Measurements from ENCODE around the gene TIMM44. TPM values are rescaled to one million over a fixed set of nuclear protein-coding genes. Genes with fewer than 3 reads are reported as not detected.

TIMM44 gene
- total RNA-seq, 1 donor from 2014 or later = 92.5 TPM

GRCh38 chr19:7908078-7908699 lies 35.3 kb downstream of the TIMM44 start:
- intact Hi-C loops (cut with micrococcal nuclease) = no loop called here
- POLR2A ChIA-PET = interaction anchor here (0.7 to 1.4 kb wide), 3 partner anchors 9 to 839 kb away, joined by 4 to 7 read pairs (median 4); partner anchors contain the start of gene SNAPC2

GRCh38 chr19:7907544-7907943 lies 35.9 kb downstream of the TIMM44 start:
- ATAC-seq (ENCODE audit: low read depth) (no peak), DNase-seq (no peak)
- Mint-ChIP-seq H3K36me3 (ENCODE audit: low read depth) (peaks cover 48% of the 10 kb centered on the region), H3K27me3 (no peaks in the 10 kb centered on the region), H3K9me3 (no peaks in the 10 kb centered on the region), H3K4me1 (peaks cover 31% of the 10 kb centered on the region), H3K27ac (no peak overlapping the region), H3K4me3 (no peak overlapping the region)
- CTCF ChIA-PET = no interaction called here
- TF ChIP-seq CTCF (IDR thresholded peaks at IDR 0.05) = no peak
- POLR2A ChIA-PET = interaction anchor here (0.7 to 1.5 kb wide), 3 partner anchors 10 to 839 kb away, joined by 4 to 7 read pairs (median 4); partner anchors contain the start of gene SNAPC2
- intact Hi-C loops (cut with micrococcal nuclease) = no loop called here

More at GRCh38 chr19:7908078-7908699, 35.3 kb downstream of the TIMM44 start:
- Mint-ChIP-seq H3K27me3 (no peaks in the 10 kb centered on the region), H3K27ac (no peak overlapping the region), H3K4me3 (no peak overlapping the region), H3K36me3 (ENCODE audit: low read depth) (peaks cover 53% of the 10 kb centered on the region), H3K9me3 (no peaks in the 10 kb centered on the region), H3K4me1 (peaks cover 25% of the 10 kb centered on the region)
- ATAC-seq (ENCODE audit: low read depth) (no peak), DNase-seq (no peak)
- CTCF ChIA-PET = no interaction called here
- no peak for TF ChIP-seq CTCF (IDR thresholded peaks at IDR 0.05)

- Mint-ChIP-seq H3K4me3 (no peak overlapping the region), H3K27ac (no peak overlapping the region), H3K27me3 (no peaks in the 10 kb centered on the region), H3K9me3 (no peaks in the 10 kb centered on the region), H3K4me1 (peaks cover 33% of the 10 kb centered on the region), H3K36me3 (ENCODE audit: low read depth) (peaks cover 47% of the 10 kb centered on the region)
- TF ChIP-seq CTCF (IDR thresholded peaks at IDR 0.05) = no peak
- ChIA-PET POLR2A (interaction anchor here (0.7 to 1.5 kb wide), 2 partner anchors 13 to 64 kb away, joined by 4 to 6 read pairs; partner anchors contain the start of gene SNAPC2), CTCF (no interaction called here)
- DNase-seq (no peak), ATAC-seq (ENCODE audit: low read depth) (no peak)
- intact Hi-C loops (cut with micrococcal nuclease) = no loop called here
Observed at GRCh38 chr19:7907122-7907521, 36.3 kb downstream of the TIMM44 start.

- ATAC-seq (ENCODE audit: low read depth) (no peak), DNase-seq (no peak)
- Mint-ChIP-seq H3K27me3 (no peaks in the 10 kb centered on the region), H3K27ac (peak overlapping the region; percentile 47), H3K9me3 (no peaks in the 10 kb centered on the region), H3K4me3 (peak overlapping the region; percentile 72), H3K36me3 (ENCODE audit: low read depth) (peaks cover 35% of the 10 kb centered on the region), H3K4me1 (peaks cover 33% of the 10 kb centered on the region)
- ChIA-PET POLR2A (no interaction called here), CTCF (no interaction called here)
- intact Hi-C loops (cut with micrococcal nuclease) = no loop called here
- TF ChIP-seq CTCF (IDR thresholded peaks at IDR 0.05) = no peak
Observed at GRCh38 chr19:7905859-7906258, 37.6 kb downstream of the TIMM44 start.

GRCh38 chr19:7905268-7905667 lies 38.2 kb downstream of the TIMM44 start:
- no peaks in the 10 kb centered on the region for H3K9me3 Mint-ChIP-seq
- TF ChIP-seq CTCF (IDR thresholded peaks at IDR 0.05) = no peak
- CTCF ChIA-PET = no interaction called here
- H3K36me3 Mint-ChIP-seq (ENCODE audit: low read depth) = peaks cover 29% of the 10 kb centered on the region
- POLR2A ChIA-PET = no interaction called here
- ATAC-seq (ENCODE audit: low read depth) (no peak), DNase-seq (no peak)
- peak overlapping the region; percentile 85 for H3K4me3 Mint-ChIP-seq
- H3K27me3 Mint-ChIP-seq = no peaks in the 10 kb centered on the region
- intact Hi-C loops (cut with micrococcal nuclease) = no loop called here
- H3K4me1 Mint-ChIP-seq = peaks cover 33% of the 10 kb centered on the region
- peak overlapping the region; percentile 83 for H3K27ac Mint-ChIP-seq
